Endothelial cell of umbilical vein (primary cell): ENCODE results near the gene INO80D. TPM values are rescaled to one million over a fixed set of nuclear protein-coding genes. Genes with fewer than 3 reads are reported as not detected.
A peak's percentile ranks its signal among the peaks of the same experiment; 100 is the strongest.

Experiments used
- BruUV-seq: library from RNA; stranded (reverse); fragments of 400-500 nt; replicated peaks from 2 replicates; lab custom pipeline; 2021; lab: Mats Ljungman, UMichigan
- CTCF ChIA-PET: fragments of 300-600, 350-600 bp; sonication (Branson Sonifier 250); formaldehyde crosslinking; loops from one replicate; lab custom pipeline; 2021; ENCODE audit warnings: antibody characterized with exemption, inconsistent platforms; lab: Charles Lee
- POLR2A ChIA-PET: fragments of 300-600, 350-600 bp; sonication (Branson Sonifier 250); formaldehyde crosslinking; loops from one replicate; lab custom pipeline; 2021; ENCODE audit warnings: antibody characterized with exemption, inconsistent platforms; lab: Charles Lee
- DNase-seq: peaks from one replicate; pipeline ENCODE4 v3.0.0-alpha.2; 2011; ENCODE audit warnings: low read depth, low spot score
- FAIRE-seq: peaks from 2 replicates; lab custom pipeline; 2011; peaks lifted over from hg19 to GRCh38; lab: Jason Lieb, UNC
- H2AFZ ChIP-seq: 2 replicates; pipeline ENCODE4 v1.6.0; 2012; ENCODE audit warnings: low read depth, low read length, control low read depth, inconsistent platforms
- H3K27ac ChIP-seq: 2 replicates; pipeline ENCODE4 v1.5.1; 2011; ENCODE audit warnings: low read depth, mild to moderate bottlenecking, control low read depth, low read length, moderate library complexity; ENCODE audit not compliant: insufficient read depth
- H3K27me3 ChIP-seq, 2 experiments: 2 replicates each; pipeline versions ENCODE4 v1.6.0 to v1.6.1; 2011; ENCODE audit warnings: low read length in 2 of 2, mixed read lengths in 1 of 2; ENCODE audit not compliant: control insufficient read depth in 2 of 2, insufficient read depth in 2 of 2
- H3K36me3 ChIP-seq, 2 experiments: 2 replicates in 1 of 2; 3 replicates in 1 of 2; pipeline ENCODE4 v1.5.1; 2011; ENCODE audit warnings: low read length in 2 of 2, mild to moderate bottlenecking in 1 of 2, moderate library complexity in 1 of 2; ENCODE audit not compliant: control insufficient read depth in 2 of 2, insufficient read depth in 2 of 2; ENCODE audit errors: extremely low read depth in 1 of 2
- H3K4me1 ChIP-seq: 3 replicates; pipeline ENCODE4 v1.5.1; 2011; ENCODE audit warnings: mild to moderate bottlenecking, low read length; ENCODE audit not compliant: control insufficient read depth, insufficient read depth; ENCODE audit errors: extremely low read depth
- H3K4me2 ChIP-seq: 2 replicates; pipeline ENCODE4 v1.6.1; 2011; ENCODE audit warnings: low read length, control low read depth, mixed read lengths; ENCODE audit not compliant: insufficient read depth
- H3K4me3 ChIP-seq, 3 experiments: fragments of 200-600 bp in 1 of 3; sonication (generic), shearing (Covaris generic) in 1 of 3; replicated peaks in 1 of 3; 2 replicates each; pipeline ENCODE4 v1.5.1; 2011 to 2016; ENCODE audit warnings: control low read depth in 3 of 3, low read length in 3 of 3, mild to moderate bottlenecking in 2 of 3, inconsistent platforms in 1 of 3, low read depth in 1 of 3, moderate library complexity in 1 of 3; ENCODE audit not compliant: insufficient read depth in 1 of 3
- H3K79me2 ChIP-seq: 2 replicates; pipeline ENCODE4 v1.6.0; 2012; ENCODE audit warnings: low read length, inconsistent platforms; ENCODE audit not compliant: control insufficient read depth, insufficient read depth
- H3K9ac ChIP-seq: replicated peaks from 2 replicates; pipeline ENCODE3; 2011; ENCODE audit warnings: low read length, control low read depth; ENCODE audit not compliant: insufficient read depth; ENCODE audit errors: extremely low read depth
- H3K9me1 ChIP-seq: replicated peaks from 3 replicates; pipeline ENCODE4 v1.6.0; 2011; ENCODE audit warnings: mild to moderate bottlenecking, low read length; ENCODE audit not compliant: control insufficient read depth, insufficient read depth; ENCODE audit errors: extremely low read depth
- H3K9me3 ChIP-seq: replicated peaks from 2 replicates; pipeline ENCODE4 v1.5.1; 2012; ENCODE audit warnings: low read length, inconsistent platforms; ENCODE audit not compliant: control insufficient read depth, insufficient read depth
- H4K20me1 ChIP-seq: replicated peaks from 2 replicates; pipeline ENCODE3; 2011; ENCODE audit warnings: mild to moderate bottlenecking, low read length; ENCODE audit not compliant: control insufficient read depth, insufficient read depth; ENCODE audit errors: extremely low read depth
- CTCF ChIP-seq, 2 donors: IDR thresholded peaks; 1 replicate in 1 of 2; 2 replicates in 1 of 2; pipeline ENCODE4 v1.5.1; 2011; ENCODE audit warnings: low read length in 2 of 2, mild to moderate bottlenecking in 2 of 2, moderate library complexity in 2 of 2, control low read depth in 1 of 2, inconsistent platforms in 1 of 2, low read depth in 1 of 2; ENCODE audit not compliant: insufficient read depth in 1 of 2; ENCODE audit errors: extremely low read depth in 1 of 2
- FOS ChIP-seq: IDR thresholded peaks from 2 replicates; pipeline ENCODE4 v1.6.1; 2011; ENCODE audit warnings: mild to moderate bottlenecking, low read length, moderate library complexity, borderline replicate concordance; ENCODE audit not compliant: insufficient read depth
- GATA2 ChIP-seq: IDR thresholded peaks from 2 replicates; pipeline ENCODE4 v1.7.0; 2011; ENCODE audit warnings: low read depth, mild to moderate bottlenecking, moderate library complexity, mixed read lengths, low read length; ENCODE audit not compliant: insufficient read length, insufficient read depth
- POLR2A ChIP-seq: IDR thresholded peaks from 2 replicates; pipeline ENCODE4 v1.6.1; 2012; ENCODE audit warnings: low read depth, mild to moderate bottlenecking, control low read depth, low read length
- POLR2AphosphoS5 ChIP-seq: IDR thresholded peaks from 2 replicates; pipeline ENCODE4 v1.6.1; 2012; ENCODE audit warnings: low read depth, mild to moderate bottlenecking, control low read depth, low read length, moderate library complexity; ENCODE audit not compliant: insufficient read depth
- dilution Hi-C: fragments of 300-500 bp; cut with MboI; formaldehyde crosslinking; loops from one replicate; pipeline ENCODE4 v1.15.0; 2019; ENCODE audit warnings: low sequenced_read_pairs; ENCODE audit not compliant: extremely low pct_ligation_motif_present
- intact Hi-C: fragments of 100-400 bp; cut with micrococcal nuclease; formaldehyde crosslinking; loops from one replicate; pipeline ENCODE4 v1.10.0; 2022
- polyA plus RNA-seq, 4 experiments: library from polyadenylated mRNA; depleted of rRNA in 3 of 4; stranded (reverse) in 3 of 4; unstranded in 1 of 4; fragments of >200 nt; gene quantifications; 2 replicates each; pipeline versions ENCODE4 v1.2.1 to v1.2.3, GENCODE V29; 2011 to 2012; ENCODE audit warnings: missing spikeins in 1 of 4
- total RNA-seq: library from RNA; stranded (reverse); gene quantifications from 2 replicates; pipeline ENCODE4 v1.2.3, GENCODE V29; 2021

INO80D gene
- total and polyA plus RNA-seq, 2 donors (not counting 3 experiments of a cell fraction or from before 2014, with no cell fraction given) = 2.9 to 20.3 TPM

- intact Hi-C loops (loop anchor here (2.0 kb wide), 1 partner anchor 149 kb away; no protein-coding TSS in a partner anchor), dilution Hi-C loops (no loop called here)
- no peak for DNase-seq
- Histone ChIP-seq H3K27me3 (no peaks in the 10 kb centered on the region), H3K9me1 (no peaks in the 10 kb centered on the region), H3K27ac (no peak overlapping the region), H2AFZ (no peak overlapping the region), H3K9me3 (no peaks in the 10 kb centered on the region), H3K4me3 (no peak overlapping the region), H3K79me2 (no peaks in the 10 kb centered on the region), H4K20me1 (no peaks in the 10 kb centered on the region), H3K4me1 (no peaks in the 10 kb centered on the region), H3K9ac (no peak overlapping the region), H3K4me2 (no peak overlapping the region), H3K36me3 (peaks cover 4 to 11% of the 10 kb centered on the region in 2 experiments)
- TF ChIP-seq GATA2 (no peak), FOS (no peak), POLR2A (no peak), POLR2AphosphoS5 (no peak), CTCF (IDR thresholded peaks at IDR 0.05; ENCODE audit: extremely low read depth in 1 of 2, insufficient read depth in 1 of 2, low read depth in 1 of 2, low read length in 2 of 2) (peak; percentile 41 to 53)
- no TSS peak for BruUV-seq
- POLR2A ChIA-PET = no interaction called here
- no peak for FAIRE-seq
- CTCF ChIA-PET = interaction anchor here (1.0 to 1.6 kb wide), 4 partner anchors 9 to 18 kb away, joined by 4 to 5 read pairs (median 4); no protein-coding TSS in a partner anchor
Observed at GRCh38 chr2:206004004-206004693, 81.8 kb downstream of the INO80D start.
